HL-60/S4 treated with phorbol 12-myristate 13-acetate at 8.2 ng/mL for 4 days and 3 days (cell line): ENCODE data around the gene SLC45A3.
"Not testable (repeated sequence)": the region's sequence is repeated elsewhere in the genome, so short reads cannot be mapped to it uniquely, and the experiment has no call there.

ENCODE experiments used
- in situ Hi-C: fragments of 300-500 bp; cut with MboI; formaldehyde crosslinking; loops from 2 replicates; pipeline ENCODE4 v1.15.0; 2022; ENCODE audit warnings: low sequenced_read_pairs

Gene SLC45A3

GRCh38 chr1:205680073-205680851, at the start of gene SLC45A3:
Gene SLC45A3, minus strand, starts transcription at chr1:205680509. Its CDS starts 15,853 bp downstream, at chr1:205664656.
- in situ Hi-C loops = no loop called here

DNA sequence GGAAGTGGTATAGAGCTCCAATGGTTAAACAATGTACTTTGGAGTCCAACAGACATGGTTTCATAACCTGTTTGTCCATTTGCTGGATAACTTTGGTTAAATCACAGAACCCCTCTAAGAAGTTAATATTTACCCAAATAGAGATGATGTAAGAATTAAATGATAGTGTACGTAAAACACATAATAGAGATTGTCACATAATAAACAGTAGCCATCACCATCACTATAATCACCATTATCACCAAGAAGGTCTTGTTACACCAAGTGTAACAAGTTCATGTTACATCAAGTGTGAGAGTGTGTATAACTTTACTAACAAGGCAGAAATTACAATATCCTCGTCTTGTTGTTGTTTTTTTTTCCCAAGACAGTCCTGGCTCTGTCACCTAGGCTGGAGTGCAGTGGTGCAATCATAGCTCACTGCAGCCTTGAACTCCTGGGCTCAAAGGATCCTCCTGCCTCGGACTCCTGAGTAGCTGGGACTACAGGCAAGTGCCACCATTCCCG, 46.4 kb upstream of the SLC45A3 start:
- in situ Hi-C loops = no loop called here

DNA sequence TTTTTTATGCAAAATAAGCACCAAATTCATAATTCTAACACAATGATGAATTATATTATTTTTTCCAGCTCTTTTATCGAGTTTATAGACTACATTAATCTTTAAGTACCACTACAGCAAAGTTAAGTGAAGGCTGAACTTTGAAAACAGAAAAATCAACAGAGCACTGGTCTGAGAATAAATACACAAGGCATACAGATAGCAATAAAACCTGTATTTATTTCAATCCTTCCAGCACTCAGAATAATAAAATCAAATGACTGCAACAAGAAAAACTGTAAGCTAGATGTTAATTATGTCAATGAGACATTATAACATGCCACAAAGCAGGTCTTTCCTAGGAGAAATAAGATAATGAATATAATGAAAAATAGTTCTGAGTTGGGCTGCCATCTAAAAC, 45.2 kb upstream of the SLC45A3 start:
- in situ Hi-C loops = no loop called here

DNA sequence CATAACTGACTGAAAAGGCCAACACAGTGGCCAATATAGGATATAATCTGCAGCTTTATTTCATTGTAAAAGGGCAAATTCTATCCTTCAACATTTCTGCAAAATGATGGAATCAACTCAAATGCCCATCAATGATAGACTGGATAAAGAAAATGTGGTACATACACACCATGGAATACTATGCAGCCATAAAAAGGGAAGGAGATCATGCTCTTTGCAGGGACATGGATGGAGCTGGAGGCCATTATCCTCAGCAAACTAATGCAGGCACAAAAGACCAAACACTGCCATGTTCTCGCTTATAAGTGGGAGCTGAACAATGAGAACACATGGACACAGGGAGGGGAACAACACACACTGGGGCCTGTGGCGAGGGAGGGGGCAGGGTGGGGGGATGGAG, 40.4 kb upstream of the SLC45A3 start:
- in situ Hi-C loops = not testable (repeated sequence)

- in situ Hi-C loops = loop anchor here (10.0 kb wide), 1 partner anchor 195 kb away; no protein-coding TSS in a partner anchor
These were observed 39.5 kb upstream of the SLC45A3 start for GRCh38 chr1:205719762-205720161.

- in situ Hi-C loops = loop anchor here (10.0 kb wide), 1 partner anchor 194 kb away; no protein-coding TSS in a partner anchor
These were observed 38.7 kb upstream of the SLC45A3 start for GRCh38 chr1:205719015-205719414.

DNA sequence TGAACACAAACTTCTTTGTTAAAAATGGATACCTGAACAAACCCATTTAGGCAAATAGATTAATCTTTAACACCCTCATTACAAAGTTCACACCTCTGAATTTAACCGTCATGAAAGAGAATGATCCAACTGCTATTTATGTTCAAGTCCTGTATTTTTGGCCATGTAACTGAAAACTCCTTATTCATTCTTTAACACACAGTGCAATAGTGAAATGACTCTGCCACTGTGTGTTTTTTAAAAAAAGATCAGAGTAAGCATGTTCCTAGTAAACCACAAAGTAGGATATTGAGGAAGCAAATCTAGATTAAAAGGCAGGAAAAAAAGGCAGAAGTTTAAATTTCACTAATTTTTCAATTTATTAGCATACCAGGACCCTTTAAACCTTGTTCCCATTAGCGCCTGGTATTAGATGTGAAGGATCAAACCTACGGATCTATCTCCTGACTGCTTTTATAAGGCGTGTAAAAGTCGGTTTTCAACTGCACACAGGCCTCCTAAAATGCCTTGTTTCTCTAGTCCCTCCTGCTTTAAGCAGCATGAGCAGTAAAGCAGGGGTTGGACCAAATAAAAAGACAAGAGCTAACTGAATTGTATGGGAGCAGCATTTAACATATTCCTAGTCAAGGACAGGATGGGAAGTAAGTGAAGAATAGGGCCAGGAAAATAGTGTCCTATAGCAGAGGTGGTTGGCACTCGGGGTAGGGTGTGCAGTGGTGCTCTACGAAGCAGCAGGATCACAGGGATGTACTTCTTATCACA, 36.2 kb upstream of the SLC45A3 start:
- in situ Hi-C loops = loop anchor here (10.0 kb wide), 1 partner anchor 192 kb away; no protein-coding TSS in a partner anchor

DNA sequence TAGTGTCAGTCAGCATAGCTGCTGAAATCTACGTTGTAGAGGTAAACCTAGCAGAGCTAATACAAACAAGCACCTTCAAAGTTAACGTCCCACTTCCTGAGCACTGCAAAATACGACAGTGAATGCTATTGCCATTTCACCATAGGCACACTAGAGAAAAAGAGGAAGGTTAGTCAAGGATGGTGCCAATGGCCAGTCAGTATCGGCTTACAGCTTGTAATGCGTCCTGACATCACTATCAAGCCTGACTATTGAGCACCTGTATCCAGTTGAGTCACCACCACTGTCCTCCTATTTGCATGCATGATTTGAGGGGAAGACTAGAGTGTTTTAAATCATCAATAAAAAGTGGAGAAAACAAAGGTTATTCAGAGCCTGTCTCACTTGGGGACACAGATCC, 35.3 kb upstream of the SLC45A3 start:
- in situ Hi-C loops = loop anchor here (10.0 kb wide), 1 partner anchor 191 kb away; no protein-coding TSS in a partner anchor

- in situ Hi-C loops = loop anchor here (10.0 kb wide), 1 partner anchor 190 kb away; no protein-coding TSS in a partner anchor
These were observed 34.6 kb upstream of the SLC45A3 start for GRCh38 chr1:205714906-205715246.

DNA sequence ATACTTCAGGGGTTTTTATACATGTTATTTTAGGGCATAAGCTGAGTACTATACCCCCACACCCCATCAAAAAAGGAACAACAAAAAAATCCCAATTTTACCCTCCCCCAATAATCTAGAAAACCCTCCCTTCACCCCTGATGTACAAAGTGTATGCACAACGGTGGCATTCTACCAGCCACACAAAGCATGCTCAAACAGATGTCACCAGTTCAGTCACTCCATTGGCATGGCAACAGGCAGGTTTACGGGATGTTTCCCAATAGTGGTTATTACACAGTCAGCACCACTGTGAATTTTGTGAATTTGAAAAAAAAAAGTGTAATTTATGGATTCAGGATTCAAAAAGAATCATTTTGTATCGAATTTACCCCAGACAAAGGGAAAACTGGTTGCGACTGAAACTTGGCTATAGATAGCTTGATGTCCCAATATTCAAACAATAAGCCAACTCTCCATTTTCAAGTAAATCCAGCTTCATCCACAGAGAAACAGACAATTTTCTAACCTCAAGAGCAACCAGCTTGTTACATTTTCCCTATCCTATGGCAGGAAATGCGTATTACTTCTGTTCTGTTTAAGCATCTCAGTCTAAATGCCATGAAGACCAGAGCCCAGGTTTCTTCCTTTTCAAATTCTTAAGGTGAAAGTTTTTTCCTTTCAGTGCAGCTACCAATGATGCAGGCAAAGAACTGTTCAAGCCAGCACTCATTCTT, 34.0 kb upstream of the SLC45A3 start:
- in situ Hi-C loops = loop anchor here (10.0 kb wide), 1 partner anchor 190 kb away; no protein-coding TSS in a partner anchor

DNA sequence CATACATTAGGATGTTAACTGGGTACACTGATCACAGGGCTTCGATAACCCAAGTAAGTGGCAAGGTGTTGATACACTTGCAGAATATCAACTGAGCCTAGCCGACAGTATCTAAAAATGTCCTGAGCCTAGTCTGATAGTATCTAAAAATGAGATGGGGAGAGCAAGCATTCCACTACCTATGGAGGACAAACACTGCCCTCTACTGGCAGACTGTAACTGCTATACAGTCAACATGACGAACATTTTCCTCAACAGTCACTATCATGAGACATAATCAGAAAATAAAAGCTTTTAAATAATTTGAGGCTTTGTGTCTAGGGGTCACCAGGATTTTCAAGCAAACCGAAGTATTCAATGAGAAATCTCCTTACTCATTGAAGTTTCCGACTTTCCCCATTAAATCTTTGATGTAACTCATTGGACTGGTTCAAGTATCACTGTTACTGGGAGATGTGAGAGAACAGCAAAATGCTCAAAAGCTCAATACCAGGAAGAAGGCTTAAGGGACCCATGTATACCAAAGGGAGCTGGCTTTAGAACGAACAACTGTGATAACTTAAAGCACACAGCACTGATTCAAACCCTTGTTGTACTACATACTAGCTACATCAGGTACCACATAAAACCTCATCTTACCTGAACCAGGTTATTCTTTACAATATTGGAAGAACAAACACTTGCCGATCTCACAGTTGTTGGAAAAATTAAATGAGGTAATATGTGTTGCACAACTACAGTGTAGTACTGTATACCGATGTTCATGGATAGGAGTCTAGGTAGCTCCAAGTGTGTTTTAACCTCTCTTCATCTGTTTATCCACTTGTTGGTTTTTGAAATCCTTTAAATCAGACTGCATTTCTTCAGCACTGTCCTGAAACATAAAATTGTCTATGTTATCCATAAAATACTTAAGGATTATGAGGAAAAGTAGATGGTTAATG, 31.1 kb upstream of the SLC45A3 start:
- in situ Hi-C loops = loop anchor here (10.0 kb wide), 1 partner anchor 187 kb away; no protein-coding TSS in a partner anchor

GRCh38 chr1:205710201-205711062, 30.1 kb upstream of the SLC45A3 start:
- in situ Hi-C loops = loop anchor here (10.0 kb wide), 1 partner anchor 186 kb away; no protein-coding TSS in a partner anchor

- in situ Hi-C loops = loop anchor here (10.0 kb wide), 1 partner anchor 185 kb away; no protein-coding TSS in a partner anchor
These were observed 29.3 kb upstream of the SLC45A3 start for GRCh38 chr1:205709640-205710039.

GRCh38 chr1:205709059-205709398, 28.7 kb upstream of the SLC45A3 start:
- in situ Hi-C loops = no loop called here

- in situ Hi-C loops = no loop called here
These were observed 26.5 kb upstream of the SLC45A3 start for GRCh38 chr1:205706601-205707502.

- in situ Hi-C loops = no loop called here
These were observed 24.6 kb upstream of the SLC45A3 start for GRCh38 chr1:205704903-205705302.

GRCh38 chr1:205703072-205703471, 22.8 kb upstream of the SLC45A3 start:
- in situ Hi-C loops = no loop called here

GRCh38 chr1:205701891-205702290, 21.6 kb upstream of the SLC45A3 start:
- in situ Hi-C loops = no loop called here
